Putamen (tissue), 1 donor: ENCODE data around the gene RAD23A.
"Not testable (repeated sequence)": the region's sequence is repeated elsewhere in the genome, so short reads cannot be mapped to it uniquely, and the experiment has no call there.

ENCODE experiments used
- DNase-seq: peaks from one replicate; pipeline ENCODE4 v3.0.0-alpha.2; 2016; ENCODE audit warnings: low spot score

Gene RAD23A

DNA sequence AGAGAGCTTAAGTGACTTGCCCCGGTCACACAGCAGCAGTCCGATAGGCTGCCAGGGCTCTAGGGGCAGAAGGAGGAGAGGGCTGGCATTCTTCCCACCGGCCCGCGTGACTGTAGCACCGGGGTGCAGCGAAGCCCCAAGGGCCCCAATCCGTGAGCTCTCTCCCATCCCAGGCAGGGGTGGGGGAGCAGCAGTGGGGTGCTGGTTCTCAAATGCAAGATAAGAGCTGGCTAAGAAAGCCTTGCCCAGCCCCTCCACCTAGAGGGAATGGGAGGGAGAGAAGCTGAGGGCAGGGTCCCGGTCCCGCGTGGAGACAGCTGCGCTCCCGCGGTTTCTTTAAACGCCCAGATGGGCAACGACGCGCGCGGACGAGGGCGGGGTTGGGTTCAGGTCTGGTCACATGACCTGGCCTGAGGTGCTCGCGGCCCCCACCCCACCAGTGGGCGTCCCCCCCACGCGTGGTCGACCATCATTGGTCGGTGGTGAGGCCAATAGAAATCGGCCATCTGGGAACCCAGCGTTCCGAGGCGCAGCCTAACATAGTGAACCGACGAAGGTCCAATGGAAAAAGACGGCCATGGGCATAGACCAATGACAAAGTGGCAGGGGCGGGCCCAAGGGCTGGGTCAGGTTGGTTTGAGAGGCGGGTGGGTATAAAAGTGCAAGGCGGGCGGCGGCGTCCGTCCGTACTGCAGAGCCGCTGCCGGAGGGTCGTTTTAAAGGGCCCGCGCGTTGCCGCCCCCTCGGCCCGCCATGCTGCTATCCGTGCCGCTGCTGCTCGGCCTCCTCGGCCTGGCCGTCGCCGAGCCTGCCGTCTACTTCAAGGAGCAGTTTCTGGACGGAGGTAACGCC lies 7.5 kb upstream of the RAD23A start, which contains the start of gene CALR:
Gene CALR (plus strand): TSS at position 683 of the 852 bp plus-strand sequence. CDS start 71 bp downstream, at position 754.
- peak; percentile 99 for DNase-seq

- DNase-seq = no peak
Measured at GRCh38 chr19:12938779-12939601, 6.7 kb upstream of the RAD23A start.

DNA sequence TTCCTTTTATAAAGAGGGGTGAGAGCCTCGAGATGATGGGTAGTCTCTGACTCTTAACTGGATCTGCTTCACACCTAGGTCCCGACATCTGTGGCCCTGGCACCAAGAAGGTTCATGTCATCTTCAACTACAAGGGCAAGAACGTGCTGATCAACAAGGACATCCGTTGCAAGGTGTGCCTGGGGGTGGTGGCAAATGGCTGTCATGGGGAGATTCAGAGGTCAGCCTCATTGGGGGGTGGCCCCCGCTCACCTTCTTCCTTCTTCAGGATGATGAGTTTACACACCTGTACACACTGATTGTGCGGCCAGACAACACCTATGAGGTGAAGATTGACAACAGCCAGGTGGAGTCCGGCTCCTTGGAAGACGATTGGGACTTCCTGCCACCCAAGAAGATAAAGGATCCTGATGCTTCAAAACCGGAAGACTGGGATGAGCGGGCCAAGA lies 5.7 kb upstream of the RAD23A start:
- DNase-seq = no peak

DNA sequence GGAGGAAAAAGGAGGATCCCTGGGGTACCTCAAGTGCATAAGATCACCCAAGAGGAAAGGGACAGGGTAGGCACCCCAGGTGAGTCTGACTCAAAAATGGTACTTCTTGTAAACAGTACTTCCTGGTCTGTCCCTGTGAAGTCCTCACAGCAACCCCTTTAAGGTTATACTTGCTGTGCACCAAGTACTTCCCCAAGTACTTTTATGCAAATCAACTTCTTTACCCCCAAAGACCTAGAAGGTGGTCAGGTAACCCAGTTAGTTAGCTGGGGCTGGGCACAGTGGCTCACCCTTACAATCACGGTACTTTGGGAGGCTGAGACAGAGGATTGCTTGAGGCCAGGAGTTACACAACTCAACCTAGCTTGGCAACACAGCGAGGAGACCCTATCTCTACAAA lies 4.8 kb upstream of the RAD23A start:
- no peak for DNase-seq

GRCh38 chr19:12943437-12944044 lies 2.1 kb upstream of the RAD23A start:
- no peak for DNase-seq

DNA sequence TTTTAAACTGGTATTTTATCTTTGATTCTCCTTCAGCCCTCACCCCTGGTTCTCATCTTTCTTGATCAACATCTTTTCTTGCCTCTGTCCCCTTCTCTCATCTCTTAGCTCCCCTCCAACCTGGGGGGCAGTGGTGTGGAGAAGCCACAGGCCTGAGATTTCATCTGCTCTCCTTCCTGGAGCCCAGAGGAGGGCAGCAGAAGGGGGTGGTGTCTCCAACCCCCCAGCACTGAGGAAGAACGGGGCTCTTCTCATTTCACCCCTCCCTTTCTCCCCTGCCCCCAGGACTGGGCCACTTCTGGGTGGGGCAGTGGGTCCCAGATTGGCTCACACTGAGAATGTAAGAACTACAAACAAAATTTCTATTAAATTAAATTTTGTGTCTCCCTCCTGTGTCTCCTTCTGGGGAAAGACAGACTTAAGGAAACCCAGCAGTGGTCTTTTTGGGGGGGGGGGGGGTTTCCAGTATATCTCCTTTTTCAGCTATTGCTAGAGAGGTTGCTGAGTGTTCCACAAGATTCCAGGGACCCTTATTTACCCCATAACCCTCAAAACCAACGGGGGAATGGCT lies 1.5 kb upstream of the RAD23A start:
- DNase-seq = no peak

- no peak for DNase-seq
Measured at GRCh38 chr19:12946092-12946721, 545 bp downstream of the RAD23A start.

DNA sequence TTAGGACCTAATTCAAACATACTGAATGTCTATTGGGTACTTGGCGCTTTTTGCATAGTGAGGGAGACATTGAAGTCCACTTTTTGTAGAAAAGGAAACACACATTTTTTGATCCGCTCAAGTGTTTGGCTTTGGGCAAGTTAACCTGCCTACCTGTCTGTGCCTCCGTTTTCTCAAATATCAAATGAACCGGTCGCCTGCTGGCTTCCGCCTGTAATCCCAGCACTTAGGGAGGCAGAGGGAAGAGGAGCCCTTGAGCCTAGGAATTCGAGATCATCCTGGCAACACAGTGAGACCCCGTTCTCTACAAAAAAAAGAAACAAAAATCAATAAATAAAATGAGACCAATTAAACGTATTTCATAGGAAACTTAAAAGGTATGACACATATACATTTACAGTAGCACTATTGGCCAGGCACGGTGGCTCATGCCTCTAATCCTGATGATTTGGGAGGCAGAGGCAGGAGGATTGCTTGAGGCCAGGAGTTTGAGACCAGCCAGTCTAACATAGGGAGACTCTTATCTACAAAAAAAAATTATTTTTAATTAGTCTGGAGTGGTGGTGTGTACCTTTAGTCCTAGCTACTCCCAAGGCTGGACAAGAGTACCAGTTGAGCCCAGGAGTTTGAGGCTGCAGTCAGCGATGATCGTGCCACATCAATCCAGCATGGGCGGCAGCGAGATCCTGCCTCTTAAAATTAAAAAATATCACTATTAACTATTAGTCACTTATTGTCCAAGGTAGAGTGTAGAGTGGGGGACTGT lies 1.3 kb downstream of the RAD23A start:
- no peak for DNase-seq

- DNase-seq = no peak
Measured at GRCh38 chr19:12947702-12948611, 2.3 kb downstream of the RAD23A start.

GRCh38 chr19:12948612-12949362 lies 3.1 kb downstream of the RAD23A start:
- DNase-seq = no peak

DNA sequence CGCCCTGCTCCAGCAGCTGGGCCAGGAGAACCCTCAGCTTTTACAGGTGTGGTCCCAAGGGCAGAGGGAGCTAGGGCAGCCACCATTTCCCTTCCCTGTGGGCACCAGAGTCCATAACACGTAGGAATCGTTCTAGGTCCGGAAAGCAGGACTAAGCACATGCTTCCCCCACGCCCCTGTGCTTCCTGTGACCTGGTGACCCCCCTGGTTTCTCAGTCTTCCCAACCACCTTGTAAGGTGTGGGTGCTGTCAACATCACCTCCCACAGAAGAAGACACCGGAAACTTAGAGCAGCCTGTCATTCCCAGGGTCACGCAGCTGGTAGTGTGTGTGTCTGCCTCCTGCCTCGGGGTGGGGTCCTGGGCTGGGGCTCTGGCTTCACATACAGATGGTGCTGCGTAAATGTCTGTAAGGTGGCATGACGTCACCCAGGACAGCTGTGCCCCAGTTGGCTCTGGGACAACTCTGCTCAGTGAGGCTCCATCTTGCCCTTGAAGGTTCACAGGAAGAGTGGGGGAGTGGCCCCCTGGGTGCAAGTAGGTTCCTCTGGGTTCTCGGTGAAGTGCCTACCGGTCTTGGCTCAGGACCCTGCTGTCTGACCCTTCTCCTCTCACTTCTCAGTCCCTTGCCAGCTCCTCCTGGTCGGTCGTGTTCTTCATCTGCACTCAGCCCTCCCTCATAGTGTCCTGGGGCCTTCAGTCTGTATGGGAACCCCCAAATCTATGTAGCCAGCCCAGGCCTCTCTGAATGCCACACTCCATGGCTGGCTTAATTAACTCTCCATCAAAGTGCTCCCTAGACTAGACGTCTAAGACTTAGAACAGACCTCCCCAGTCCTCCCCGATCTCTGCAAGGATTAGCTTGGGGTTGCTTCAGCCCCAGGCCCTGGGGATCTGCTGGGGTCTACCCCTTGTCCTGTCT lies 4.0 kb downstream of the RAD23A start:
- no peak for DNase-seq

DNA sequence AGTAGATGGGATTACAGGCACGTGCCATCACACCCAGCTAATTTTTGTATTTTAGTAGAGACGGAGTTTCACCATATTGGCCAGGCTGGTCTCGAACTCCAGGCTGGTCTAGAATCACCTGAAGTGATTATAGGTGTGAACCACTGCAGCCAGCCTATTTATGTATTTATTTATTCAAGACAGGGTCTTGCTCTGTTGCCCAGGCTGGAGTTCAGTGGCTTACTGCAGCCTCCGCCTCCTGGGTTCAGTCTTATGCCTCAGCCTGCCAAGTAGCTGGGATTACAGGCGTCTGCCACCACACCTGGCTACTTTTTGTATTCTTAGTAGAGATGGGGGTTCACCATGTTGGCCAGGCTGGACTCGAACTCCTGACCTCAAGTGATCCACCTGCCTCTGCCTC lies 6.4 kb downstream of the RAD23A start:
- not testable (repeated sequence) for DNase-seq

DNA sequence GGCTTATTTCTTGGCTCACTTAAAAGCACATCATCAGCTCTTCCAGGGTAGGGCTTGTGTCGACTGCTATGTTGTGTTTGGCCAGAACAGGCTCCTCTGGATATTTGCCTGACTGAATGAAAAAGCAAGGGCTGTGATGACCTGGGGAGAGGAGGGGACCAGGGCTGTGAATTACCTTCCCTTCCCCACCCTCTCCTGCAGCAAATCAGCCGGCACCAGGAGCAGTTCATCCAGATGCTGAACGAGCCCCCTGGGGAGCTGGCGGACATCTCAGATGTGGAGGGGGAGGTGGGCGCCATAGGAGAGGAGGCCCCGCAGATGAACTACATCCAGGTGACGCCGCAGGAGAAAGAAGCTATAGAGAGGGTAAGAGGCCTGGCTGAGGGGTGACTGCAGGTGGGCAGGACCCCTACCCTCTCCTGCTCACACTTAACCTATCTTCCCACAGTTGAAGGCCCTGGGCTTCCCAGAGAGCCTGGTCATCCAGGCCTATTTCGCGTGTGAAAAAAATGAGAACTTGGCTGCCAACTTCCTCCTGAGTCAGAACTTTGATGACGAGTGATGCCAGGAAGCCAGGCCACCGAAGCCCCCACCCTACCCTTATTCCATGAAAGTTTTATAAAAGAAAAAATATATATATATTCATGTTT lies 7.0 kb downstream of the RAD23A start:
- DNase-seq = no peak

- peak; percentile 67 for DNase-seq
Measured at GRCh38 chr19:12953138-12953798, 7.6 kb downstream of the RAD23A start.

GRCh38 chr19:12953799-12954611 lies 8.3 kb downstream of the RAD23A start:
- DNase-seq = no peak

DNA sequence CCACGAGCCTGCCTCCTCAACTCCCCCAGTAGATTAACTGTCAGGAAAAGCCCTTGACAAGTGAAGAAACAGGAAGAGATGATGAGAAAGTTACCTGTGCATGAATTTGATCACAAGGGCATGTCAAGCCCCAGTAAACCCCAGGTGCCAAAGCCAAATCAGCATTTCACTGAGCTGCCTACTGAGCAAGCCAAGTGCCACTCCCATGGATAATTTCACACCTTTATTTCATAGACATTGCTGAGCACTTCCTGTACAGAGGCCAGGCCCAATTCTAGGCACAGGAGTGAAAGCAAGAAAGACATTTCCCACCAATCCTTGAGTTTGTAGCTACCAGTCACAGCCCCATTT lies 8.9 kb downstream of the RAD23A start:
- no peak for DNase-seq
